NCI-H2171 treated with DMSO at 0.1 percent for 48 hours (cell line): ENCODE data around the gene ARID5B.

Experiments used
- DNase-seq: peaks from one replicate; lab custom pipeline; 2025; lab: John Stamatoyannopoulos, UW

Gene ARID5B

DNA sequence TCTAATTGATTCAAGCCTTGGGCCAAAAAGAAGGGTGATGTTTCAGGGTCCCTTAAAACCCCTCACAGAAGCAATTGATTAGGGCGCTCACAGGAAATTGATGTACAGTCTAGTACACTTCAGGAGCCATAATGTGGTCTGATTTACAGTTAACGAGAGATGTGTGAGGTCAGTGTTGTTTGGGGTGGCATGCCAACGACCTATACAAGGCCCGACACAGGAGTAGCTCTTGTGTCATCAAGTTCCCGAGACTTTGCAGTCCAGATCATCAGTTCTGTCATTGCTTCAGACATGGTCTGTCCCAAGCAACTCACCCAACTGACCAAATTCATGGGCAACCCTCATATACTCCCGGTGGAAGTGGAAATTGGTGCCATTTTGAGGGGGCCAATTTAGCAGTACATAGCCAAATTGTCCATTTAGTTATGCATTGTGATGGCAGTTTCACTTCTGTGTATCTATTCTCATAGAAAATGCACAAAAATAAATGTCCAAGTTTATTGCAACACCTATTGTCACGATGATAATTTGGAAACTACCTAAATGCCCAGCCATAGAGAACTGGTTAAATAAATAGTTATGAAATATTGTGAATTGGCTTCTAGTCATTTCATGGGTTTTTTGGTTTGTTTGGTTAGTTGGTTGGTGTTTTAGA is 18.0 kb upstream of the ARID5B start:
- DNase-seq = no peak

DNA sequence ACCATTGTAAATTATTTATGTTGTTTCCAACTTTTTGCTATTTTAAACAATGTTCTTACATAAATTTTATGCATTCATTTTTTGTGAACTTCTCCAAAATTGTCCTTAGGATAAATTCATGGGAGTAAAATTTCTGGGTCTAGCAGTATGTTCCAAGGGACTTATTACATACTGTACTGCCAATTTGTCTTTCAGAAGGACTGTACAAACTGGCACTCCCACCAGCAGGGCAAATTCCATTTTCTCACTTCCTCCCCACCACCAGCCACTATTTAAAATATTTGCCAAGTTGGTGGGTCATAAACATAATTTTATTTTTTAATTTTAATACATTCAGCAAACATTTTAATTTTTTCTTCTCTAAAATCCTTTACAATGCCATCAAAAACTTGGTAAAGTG is 13.7 kb upstream of the ARID5B start:
- DNase-seq = no peak

DNA sequence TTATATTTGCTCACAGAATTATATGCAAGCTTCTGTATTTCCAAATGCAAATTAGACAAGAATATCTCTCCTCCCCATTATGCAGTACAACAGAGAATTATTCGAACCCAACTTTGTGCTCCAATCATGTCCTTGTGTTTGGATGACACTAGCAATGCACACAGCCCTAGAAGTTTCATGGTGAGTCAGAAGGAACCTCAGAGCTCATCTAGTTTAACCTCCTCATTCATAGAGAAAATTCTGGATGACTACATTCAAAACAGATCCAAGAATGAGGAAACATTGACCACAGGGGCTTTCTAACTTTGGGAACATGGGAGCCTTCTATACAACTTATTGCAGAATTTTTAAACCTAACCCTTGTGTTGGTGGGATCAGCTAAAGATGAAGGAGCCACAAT is 12.8 kb upstream of the ARID5B start:
- DNase-seq = no peak

DNA sequence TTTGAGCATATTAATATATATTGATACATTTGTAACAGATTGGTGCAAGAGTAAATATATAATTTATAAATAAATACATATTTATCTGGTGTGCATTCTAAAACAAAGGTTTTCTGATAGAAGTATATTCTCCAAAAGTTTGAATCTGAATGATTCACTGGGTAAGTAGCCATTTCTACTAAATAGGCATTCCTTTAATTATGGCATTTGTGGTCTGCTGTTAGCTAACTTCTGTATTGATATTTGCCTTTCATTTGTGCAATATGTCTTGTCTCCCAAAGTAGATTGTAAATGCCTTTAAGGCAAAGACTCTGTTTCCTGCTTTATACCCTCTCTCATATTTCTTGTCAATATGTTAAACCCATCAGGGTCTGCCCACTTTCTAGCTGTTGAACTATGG is 11.1 kb upstream of the ARID5B start:
- no peak for DNase-seq

DNA sequence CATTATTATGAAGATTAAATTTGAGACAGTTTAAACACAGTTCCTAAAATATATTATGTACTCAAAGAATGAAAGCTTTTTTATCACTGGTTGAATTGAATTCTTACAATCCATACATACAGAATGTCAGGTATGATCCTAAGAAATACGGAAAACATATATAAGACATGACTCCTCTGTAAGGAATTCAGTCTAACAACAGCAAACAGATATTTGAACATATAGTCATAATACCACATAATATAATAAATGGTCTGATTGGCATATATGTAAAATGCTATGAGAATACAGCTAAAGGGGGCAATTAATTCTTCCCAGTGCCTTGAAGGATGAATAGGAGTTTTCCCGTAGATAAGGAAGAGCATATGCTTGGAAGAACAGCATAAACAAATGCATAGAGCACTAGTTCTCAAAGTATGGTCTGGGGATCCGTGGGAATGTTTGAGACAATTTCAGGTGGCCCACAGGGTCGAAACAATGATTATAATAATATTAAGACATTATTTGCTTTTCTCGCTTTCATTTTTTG is 10.6 kb upstream of the ARID5B start:
- DNase-seq = no peak

DNA sequence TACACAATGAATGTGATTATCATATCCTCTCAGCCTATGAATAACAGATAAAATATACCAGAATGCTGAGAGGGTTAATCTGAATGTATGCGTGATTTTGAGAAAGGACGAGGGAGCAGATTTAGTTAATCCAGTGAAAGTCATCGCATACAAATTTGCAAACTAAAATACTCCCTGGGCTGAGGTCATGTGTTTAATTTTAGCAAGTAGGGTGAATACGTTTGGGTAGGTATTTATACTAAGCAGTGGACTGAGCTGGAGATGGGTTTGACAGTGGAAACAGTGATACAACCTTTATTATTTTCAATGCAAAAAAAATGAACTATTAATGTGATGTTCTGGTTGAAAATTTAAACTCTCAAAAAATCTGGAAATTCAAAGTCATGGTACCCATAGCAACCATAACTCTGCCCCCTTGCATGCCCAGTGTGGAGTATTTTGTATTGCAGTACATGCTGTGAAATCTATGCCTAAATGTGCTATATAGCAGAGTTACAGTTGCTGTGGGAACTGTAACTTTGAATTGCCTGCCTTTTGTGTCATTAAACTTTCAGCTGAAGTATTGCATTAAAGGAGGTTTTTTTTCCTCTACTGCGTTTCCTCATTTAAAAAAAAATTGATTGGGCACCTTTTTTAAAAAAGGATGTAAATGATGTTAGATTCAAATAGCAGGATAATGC is 9.5 kb upstream of the ARID5B start:
- no peak for DNase-seq

DNA sequence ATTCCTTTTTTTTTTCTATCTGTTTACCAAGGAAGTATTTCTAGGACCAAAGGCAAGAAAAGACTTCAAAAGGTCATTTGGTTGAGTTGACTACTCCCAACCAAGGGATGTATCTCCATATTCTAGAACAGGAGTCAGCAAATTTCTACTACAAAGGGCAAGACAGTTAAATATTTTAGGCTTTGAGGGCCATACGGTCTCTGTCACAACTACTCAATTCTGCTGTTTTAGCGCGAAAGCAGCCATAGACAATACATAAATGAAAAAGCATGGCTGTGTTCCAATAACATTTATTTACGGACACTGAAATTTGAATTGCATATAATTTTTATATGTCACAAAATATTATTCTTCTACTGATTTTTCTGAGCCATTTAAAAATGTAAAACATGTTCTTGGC is 8.5 kb upstream of the ARID5B start:
- DNase-seq = no peak

DNA sequence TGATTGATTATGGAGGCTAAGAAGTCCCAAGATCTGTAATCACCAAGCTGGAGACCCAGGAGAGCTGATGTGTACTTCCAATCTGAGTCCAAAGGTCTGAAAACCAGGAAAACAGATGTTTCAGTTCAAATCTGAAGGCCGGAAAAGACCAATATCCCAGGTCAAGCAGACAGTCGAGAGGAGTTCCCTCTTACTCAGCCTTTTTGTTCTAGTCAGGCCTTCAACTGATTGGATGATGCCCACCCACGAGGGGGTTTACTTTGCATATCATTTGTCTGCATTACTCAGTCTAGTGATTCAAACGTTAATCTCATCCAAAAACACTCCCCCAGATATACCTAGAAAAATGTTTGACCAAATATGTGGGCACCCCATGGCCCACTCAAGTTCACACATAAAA is 7.4 kb upstream of the ARID5B start:
- DNase-seq = no peak

DNA sequence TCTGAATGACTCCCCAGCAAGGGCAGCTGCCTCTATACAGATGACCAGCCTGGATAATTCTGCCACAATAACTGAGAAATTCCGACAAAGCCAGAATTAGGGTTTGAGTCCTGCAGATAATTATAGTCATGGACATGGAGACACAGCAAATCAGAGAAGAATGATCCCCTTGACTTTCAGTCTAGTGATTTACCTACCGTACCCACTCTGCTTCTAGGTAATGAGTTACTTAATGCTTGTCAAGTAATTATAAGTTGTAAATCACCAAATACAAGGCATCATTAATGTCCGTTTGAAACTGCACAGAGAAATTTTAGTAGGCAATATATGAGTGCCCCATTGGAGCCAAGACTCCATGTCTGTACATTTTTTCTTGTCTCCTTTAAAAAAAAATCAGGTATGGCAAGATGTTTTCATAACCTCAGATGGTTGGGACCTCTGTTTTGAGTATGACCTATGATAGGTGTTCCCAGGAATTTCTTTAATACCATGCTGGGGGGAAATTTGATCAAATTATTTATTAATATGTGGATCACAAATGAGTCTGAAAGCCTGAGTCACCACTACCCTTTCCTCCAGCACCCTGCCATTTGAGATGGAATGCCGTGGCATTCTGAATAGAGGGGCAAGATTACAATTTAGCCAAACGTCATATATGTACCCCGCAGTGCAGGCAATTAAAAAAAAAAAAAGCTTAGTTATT is 5.5 kb upstream of the ARID5B start:
- DNase-seq = no peak

DNA sequence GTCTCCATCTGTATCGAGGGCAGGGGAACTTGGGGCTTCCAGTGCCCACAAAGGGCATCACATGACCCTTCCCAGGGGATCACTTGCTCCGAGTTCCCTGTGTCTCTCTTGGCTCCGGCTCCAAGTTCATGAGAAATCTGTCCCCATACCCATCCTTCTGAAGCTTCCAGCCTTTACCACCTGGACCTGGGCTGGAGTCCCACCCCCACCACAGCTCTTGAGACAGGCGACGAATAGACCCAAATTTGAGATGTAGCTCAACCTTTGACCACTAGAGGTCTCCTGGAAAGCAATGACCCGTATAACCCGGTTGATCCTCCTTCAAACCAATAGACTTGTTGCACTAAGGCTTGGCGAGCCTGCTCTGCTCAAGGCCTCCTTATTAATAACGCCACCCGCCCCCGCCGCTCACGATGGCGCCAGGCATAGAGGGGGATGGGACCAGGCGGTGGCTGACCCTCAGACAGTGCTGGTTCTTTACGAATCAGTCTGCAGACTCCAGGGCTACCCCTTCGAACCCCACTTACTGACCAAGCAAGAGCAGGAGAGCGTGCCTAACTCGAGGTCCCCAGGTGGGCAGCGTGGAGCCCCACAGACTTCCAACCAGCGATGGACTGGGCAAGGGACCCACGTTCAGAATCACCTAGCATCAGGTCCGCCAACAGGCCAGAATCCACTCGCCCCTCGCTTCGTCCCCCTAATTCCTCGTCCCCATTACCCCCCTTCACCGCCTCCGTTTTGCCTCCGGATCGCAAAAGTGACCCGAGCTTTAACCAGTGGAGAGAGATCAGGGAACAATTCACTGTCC is 4.4 kb upstream of the ARID5B start:
- peak; percentile 60 for DNase-seq

DNA sequence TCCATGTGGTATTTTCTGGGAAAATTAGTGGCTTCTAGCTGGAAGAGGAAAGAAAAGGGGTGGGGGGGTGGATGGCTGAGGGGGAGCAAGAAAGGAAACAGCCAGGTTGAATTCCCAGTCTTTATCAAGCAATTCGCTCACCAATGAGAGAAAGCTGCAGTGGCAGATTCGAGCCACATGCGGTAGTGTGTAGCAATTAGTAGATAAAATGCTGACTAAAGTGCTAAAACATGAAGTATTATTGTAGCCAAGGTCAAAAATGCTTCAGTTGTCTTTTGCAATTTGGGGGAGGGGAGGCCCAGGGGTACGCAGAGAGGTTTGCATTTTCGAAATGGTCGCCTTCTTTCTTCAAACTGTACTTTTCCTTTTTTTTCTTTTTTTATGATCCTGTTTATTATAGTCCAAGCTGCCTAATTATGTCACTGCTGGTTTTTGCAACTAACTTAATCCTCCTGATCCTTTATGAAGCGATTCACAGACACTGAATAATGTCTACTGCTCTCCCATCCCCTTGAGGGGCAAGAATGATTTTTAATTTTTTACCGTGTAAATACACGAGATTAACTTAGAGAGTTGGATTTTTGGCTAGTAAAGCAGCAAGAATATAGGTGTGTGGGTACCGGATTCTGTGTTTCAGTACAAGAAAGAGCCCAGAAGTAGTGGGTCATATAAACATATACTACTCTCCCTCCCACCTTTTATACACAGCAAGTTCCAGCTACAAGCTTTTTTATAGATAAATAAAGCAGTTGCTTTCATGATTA is 3.6 kb upstream of the ARID5B start:
- peak; percentile 60 for DNase-seq

DNA sequence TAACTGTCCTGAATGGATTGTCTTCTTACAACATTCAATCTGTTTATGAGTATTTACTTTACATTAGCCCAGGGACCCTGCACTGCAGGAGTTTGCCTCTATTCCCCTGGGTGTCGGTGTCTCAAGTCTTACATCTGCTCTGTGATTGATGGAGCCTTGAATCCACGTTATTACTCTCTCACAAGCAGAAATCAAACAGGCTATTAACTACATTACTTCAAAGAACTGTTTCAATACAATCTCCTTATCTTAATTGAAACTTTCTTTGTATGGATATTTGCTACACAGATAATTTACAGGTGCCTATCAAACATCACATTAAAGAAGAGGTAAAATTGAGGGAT is 3.1 kb upstream of the ARID5B start:
- peak; percentile 77 for DNase-seq

DNA sequence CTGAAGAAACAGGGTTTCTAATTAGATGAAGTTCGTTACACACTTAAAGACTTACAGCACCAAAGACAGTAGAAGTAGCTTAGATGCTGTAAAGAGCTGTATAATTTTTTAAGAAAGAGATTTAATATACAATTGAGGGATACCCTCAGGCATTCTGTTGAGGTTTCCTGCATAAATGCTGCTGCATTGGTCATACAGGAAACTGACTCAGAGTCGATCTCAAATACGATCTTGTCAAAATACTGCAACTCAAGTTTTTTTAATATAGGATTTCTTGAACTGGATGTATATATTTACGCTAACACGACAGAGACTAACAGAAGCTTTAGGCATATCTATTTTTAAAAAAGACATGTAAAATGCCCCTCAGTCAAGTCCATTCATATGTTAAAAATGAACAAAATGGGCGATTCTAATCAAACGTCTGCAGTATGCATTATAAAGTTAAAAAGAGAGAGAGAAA is 2.4 kb upstream of the ARID5B start:
- DNase-seq = no peak

DNA sequence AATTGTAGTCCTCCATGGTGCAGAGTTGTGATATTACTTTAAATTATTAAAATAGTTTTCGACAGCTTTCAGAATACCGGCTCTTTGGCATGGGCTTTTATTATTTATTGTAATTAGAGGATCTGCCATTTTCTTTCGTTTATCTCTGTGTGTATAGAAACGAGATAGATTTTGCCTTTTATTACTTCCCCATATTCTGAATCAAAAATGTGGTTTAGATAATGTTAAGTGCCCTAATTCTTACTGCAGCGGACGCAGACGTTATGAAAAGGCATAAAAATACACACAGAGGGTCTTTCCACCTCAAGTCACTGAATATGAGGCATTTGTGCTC is 1.9 kb upstream of the ARID5B start:
- no peak for DNase-seq

DNA sequence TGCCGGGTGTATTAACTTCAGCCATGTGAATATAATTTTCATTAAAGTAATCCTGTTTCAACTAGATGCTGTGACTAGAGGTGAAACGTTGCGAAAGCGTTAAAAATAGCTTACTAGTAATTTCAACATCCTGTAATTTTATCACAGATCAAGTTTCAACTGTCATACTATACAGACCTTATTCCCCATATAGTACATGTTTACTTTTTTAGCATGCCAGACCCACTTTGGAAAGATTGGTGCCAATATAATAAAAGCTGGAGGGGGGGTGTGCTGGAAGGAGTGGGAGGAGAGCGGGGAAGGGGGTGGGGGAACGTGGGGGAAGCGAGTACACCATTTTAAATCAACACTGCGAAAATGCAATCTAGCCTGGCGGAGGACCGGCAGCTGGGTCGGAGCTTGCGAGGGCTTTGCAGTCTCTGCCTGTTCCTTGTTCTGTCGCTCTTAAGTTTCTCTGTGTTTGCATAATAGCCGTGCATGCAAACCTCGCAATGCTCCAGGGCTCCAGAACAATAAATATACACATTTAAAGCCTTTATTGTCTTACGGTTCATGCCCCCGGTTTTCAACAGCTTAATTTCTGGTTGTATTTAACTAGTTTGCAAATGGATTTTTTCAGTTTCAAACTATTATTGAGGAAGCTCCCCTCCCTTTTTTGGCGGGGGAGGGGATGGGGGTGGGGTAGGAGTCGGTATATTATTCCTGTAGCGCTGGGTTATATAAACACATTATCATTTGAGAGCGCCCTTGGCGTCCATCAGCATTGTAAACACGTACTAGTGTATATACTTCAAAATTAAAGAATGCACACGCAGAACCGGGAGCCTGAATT is 1.3 kb upstream of the ARID5B start:
- DNase-seq = peak; percentile 70

DNA sequence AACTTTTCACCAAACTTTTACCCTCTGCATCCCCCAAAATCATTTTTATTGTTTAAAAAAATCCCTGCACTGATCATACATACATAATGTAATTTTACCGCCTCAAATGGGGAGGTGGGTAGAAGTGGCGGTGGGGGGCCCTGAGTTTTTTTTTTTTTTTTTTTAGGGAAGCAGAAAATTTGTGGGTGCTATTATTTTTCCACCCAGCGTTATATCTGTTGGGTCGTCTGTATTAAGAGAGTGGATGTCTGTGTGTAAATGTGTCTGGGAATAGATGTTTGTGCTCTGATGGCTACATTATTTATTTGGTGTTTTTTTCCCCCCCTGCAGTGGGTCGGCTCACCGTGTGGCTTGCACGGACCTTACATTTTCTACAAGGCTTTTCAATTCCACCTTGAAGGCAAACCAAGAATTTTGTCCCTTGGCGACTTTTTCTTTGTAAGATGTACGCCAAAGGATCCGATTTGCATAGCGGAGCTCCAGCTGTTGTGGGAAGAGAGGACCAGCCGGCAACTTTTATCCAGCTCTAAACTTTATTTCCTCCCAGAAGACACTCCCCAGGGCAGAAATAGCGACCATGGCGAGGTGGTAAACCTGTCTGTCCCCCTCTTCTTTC is 438 bp downstream of the ARID5B start:
- DNase-seq = peak; percentile 46

DNA sequence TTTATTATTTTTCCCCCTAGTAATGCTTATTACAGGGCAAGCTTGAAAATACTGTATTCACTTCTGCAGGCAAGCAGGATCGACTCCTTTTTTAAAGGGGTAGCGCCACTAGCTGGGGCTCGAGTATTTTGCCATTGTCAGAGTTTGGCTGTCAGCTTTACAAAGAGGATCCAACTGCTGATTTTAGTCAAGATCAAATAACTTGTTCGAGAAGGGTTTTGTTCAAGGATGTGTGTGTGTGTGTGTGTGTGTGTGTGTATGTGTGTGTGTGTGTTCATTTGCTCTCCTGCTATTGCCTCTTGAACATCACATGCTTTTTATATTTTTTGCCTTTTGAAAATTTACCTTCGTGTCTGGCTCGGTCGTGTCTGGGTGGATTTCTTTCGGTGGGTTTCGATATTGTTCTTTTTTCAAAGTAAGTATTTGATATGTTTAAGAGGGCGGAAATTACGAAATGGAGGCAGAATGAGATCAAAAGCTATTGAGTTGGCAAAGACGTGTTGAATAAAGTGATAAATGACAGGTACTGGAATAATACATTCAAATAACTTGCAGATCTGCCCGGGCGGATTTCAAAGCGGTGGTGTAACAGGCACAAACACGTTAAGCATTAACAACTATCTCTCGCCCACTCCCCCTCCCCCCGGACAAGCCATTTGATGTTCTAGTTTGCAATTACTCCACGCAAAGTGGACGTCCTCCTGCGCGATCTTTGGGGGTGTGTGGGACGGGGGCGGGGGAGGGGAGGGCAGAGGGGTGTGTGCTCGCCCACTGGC is 1.1 kb downstream of the ARID5B start:
- peak; percentile 46 for DNase-seq

DNA sequence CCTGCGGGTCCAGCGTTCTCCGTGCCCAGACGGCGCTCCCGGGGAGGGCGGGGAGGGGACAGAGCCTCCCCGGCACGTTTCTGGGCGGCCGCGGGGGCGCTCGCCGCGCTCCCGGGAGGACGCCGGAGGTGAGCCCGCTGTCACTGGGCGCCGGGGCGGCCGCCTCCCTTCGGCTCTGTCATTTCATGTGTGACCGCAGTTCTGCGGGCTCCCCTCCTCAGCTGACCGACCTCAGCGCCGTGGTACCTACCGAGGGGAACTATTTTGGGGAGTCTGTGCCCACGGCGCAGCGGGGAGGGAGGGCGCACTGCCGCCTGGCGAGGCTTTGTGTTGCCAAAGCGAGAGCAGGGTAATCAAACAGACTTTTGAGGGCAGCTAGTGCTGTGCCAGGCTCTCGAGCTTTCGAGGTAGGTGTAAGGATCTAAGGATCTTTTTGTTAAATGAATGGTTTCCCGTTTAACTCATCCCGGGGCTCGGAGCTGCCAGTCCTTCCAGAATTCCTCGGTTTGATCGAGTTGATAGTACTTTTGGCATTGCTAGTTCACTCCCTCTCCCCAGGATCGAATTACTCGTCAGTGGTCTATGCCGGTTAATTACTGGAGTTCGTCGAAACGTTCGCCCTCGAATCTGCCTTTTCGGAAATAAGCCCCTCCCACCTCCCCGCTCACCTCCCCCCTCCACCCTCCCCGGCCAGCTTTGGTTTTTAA is 1.9 kb downstream of the ARID5B start:
- peak; percentile 77 for DNase-seq

DNA sequence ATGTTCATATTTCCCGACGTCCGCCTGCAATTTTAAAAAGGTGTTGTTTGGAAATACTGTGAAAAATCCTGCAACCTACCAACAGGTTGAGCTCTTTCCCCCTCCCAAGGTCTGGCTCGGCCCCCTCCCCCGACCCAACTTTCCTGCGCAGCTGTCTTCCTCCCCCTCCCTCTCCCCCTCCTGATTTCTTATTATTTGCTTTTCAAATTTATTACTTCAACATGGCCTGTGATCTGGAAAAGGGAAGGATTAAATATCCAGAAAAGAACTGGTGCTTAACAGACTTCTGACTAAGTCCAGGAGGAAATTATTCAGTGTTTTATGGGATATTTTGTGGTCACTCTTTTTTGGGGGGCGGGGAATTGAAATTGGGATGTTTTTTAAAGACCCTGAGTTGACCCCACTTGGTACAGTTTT is 2.4 kb downstream of the ARID5B start:
- peak; percentile 77 for DNase-seq
